DMS114 treated with DMSO at 0.1 percent for 48 hours (cell line): ENCODE measurements around the gene ETNK1.

Experiments
- DNase-seq: peaks from one replicate; lab custom pipeline; 2025; ENCODE audit not compliant: unreplicated experiment; lab: John Stamatoyannopoulos, UW

The ETNK1 gene

GRCh38 chr12:22634883-22635282 is 9.9 kb downstream of the ETNK1 start:
- DNase-seq, result no peak

GRCh38 chr12:22635812-22636211 is 10.8 kb downstream of the ETNK1 start:
- DNase-seq, result no peak

- DNase-seq, result no peak
Observed at GRCh38 chr12:22640851-22641250, 15.9 kb downstream of the ETNK1 start.

GRCh38 chr12:22641353-22642053 is 16.5 kb downstream of the ETNK1 start:
- no peak for DNase-seq

GRCh38 chr12:22648668-22649067 is 23.7 kb downstream of the ETNK1 start:
- no peak for DNase-seq

- no peak for DNase-seq
Observed at GRCh38 chr12:22653075-22653474, 28.1 kb downstream of the ETNK1 start.

GRCh38 chr12:22653791-22654190 is 28.8 kb downstream of the ETNK1 start:
- DNase-seq, result no peak

- DNase-seq, result no peak
Observed at GRCh38 chr12:22656376-22656775, 31.4 kb downstream of the ETNK1 start.

- DNase-seq, result no peak
Observed at GRCh38 chr12:22656831-22657230, 31.9 kb downstream of the ETNK1 start.

- DNase-seq, result no peak
Observed at GRCh38 chr12:22657538-22657937, 32.6 kb downstream of the ETNK1 start.

GRCh38 chr12:22658214-22658613 is 33.2 kb downstream of the ETNK1 start:
- DNase-seq, result no peak

GRCh38 chr12:22662356-22662755 is 37.4 kb downstream of the ETNK1 start:
- DNase-seq, result no peak

- no peak for DNase-seq
Observed at GRCh38 chr12:22665476-22665875, 40.5 kb downstream of the ETNK1 start.

- no peak for DNase-seq
Observed at GRCh38 chr12:22667122-22667521, 42.2 kb downstream of the ETNK1 start.

GRCh38 chr12:22668441-22668840 is 43.5 kb downstream of the ETNK1 start:
- DNase-seq, result no peak

GRCh38 chr12:22670762-22671161 is 45.8 kb downstream of the ETNK1 start:
- no peak for DNase-seq

GRCh38 chr12:22672951-22673350 is 48.0 kb downstream of the ETNK1 start:
- no peak for DNase-seq

GRCh38 chr12:22677781-22678574 is 53.0 kb downstream of the ETNK1 start:
- no peak for DNase-seq

- no peak for DNase-seq
Observed at GRCh38 chr12:22682663-22683062, 57.7 kb downstream of the ETNK1 start.

- no peak for DNase-seq
Observed at GRCh38 chr12:22683131-22683530, 58.2 kb downstream of the ETNK1 start.

GRCh38 chr12:22684140-22685118 is 59.5 kb downstream of the ETNK1 start:
- peak; percentile 38 for DNase-seq
